Measurements from ENCODE around the gene EMILIN3.

EMILIN3 gene

DNA sequence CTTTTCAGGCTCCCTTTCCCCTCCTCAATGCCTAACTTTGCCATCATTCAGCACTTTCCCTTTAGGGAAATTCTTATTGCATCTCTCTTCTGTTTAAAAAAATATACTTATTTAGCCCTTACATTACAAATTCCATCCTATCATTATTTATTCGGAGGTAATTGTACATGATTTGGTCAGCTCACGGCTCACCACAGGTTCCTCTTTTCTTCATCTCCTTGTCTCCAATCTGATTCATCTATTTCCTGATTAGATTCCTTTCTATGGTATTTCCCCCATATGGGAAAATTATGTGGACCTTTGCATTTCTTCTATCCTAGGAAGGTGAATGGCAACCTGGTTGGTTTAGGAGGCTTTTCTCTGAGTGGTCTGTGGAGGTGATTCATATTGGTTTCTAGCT, 12.9 kb upstream of the EMILIN3 start:
- intact Hi-C loops (cut with DNase I; ENCODE audit: low total_unique reads), result no loop called here
- TF ChIP-seq, protein P1, sequence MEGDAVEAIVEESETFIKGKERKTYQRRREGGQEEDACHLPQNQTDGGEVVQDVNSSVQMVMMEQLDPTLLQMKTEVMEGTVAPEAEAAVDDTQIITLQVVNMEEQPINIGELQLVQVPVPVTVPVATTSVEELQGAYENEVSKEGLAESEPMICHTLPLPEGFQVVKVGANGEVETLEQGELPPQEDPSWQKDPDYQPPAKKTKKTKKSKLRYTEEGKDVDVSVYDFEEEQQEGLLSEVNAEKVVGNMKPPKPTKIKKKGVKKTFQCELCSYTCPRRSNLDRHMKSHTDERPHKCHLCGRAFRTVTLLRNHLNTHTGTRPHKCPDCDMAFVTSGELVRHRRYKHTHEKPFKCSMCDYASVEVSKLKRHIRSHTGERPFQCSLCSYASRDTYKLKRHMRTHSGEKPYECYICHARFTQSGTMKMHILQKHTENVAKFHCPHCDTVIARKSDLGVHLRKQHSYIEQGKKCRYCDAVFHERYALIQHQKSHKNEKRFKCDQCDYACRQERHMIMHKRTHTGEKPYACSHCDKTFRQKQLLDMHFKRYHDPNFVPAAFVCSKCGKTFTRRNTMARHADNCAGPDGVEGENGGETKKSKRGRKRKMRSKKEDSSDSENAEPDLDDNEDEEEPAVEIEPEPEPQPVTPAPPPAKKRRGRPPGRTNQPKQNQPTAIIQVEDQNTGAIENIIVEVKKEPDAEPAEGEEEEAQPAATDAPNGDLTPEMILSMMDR (IDR thresholded peaks at IDR 0.05), result no peak
- Histone ChIP-seq H3K4me3 (no peak overlapping the region), H3K36me3 (no peaks in the 10 kb centered on the region), H3K4me1 (no peaks in the 10 kb centered on the region), H3K9me3 (no peaks in the 10 kb centered on the region), H3K27ac (no peak overlapping the region), H3K27me3 (peaks cover 0 to 24% of the 10 kb centered on the region in 2 donors)
- DNase-seq, result no peak

DNA sequence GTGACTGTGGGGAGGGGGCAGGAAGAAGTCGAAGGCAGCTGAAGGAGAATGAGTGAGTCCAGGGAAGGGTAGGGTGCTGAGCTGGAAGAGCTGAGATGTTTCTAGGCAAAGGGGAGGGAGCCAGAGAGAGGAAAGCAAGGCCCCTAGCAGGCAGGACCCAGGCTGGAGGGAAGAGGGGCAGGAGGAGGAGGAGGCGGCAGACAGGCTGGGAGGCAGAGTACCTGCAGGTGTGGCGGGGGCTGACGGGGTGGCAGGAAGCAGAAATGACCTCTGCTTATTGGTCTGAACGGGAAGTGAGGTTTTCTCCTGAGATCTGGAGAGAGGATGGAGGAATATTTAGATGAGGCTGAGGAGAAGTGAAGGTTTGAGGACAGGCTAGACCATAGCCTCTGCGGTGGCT, 10.7 kb upstream of the EMILIN3 start:
- Histone ChIP-seq H3K36me3 (no peaks in the 10 kb centered on the region), H3K27ac (no peak overlapping the region), H3K4me3 (no peak overlapping the region), H3K9me3 (no peaks in the 10 kb centered on the region), H3K4me1 (no peaks in the 10 kb centered on the region), H3K27me3 (peaks cover 0 to 28% of the 10 kb centered on the region in 2 donors)
- TF ChIP-seq, protein P1 (IDR thresholded peaks at IDR 0.05), result no peak
- intact Hi-C loops (cut with DNase I; ENCODE audit: low total_unique reads), result no loop called here
- no peak for DNase-seq

GRCh38 chr20:41376349-41376748, 9.7 kb upstream of the EMILIN3 start:
- Histone ChIP-seq H3K36me3 (no peaks in the 10 kb centered on the region), H3K9me3 (no peaks in the 10 kb centered on the region), H3K27ac (no peak overlapping the region), H3K4me3 (no peak overlapping the region), H3K27me3 (peaks cover 0 to 26% of the 10 kb centered on the region in 2 donors), H3K4me1 (no peaks in the 10 kb centered on the region)
- intact Hi-C loops (cut with DNase I; ENCODE audit: low total_unique reads), result no loop called here
- DNase-seq, result no peak
- TF ChIP-seq, protein P1 (IDR thresholded peaks at IDR 0.05), result no peak

DNA sequence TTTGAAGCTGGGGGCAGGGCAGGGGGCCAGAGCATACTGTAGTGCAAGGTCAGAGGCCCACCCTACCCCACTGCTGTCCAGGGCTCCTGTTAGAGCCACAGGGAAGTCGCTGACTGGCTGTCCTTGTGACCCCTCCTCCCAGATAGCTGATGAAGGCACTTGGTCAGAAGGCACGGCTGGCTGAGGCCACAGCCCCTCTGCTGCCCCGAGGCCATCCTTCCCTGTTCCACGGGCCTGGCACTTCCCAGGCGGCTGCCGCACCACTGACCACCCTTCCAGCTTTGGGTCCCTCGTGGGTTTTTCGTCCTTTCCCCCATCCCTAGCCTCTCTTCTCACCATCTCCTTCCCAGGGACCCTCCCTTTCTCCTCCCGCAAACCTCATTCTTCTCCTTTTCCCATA, 9.2 kb upstream of the EMILIN3 start:
- intact Hi-C loops (cut with DNase I; ENCODE audit: low total_unique reads), result no loop called here
- no peaks in the 10 kb centered on the region for H3K36me3 ChIP-seq
- H3K27me3 ChIP-seq, result peaks cover 0 to 24% of the 10 kb centered on the region in 2 donors
- DNase-seq, result no peak
- no peaks in the 10 kb centered on the region for H3K4me1 ChIP-seq
- peaks cover 0 to 4% (median 0%) of the 10 kb centered on the region in 3 donors for H3K9me3 ChIP-seq
- no peak overlapping the region for H3K27ac ChIP-seq
- no peak overlapping the region for H3K4me3 ChIP-seq
- TF ChIP-seq, protein P1 (IDR thresholded peaks at IDR 0.05), result no peak

GRCh38 chr20:41373931-41374920, 7.6 kb upstream of the EMILIN3 start:
- H3K9me3 ChIP-seq, result peaks cover 0 to 4% (median 0%) of the 10 kb centered on the region in 3 donors

More at GRCh38 chr20:41373931-41374920, 7.6 kb upstream of the EMILIN3 start:
- Histone ChIP-seq H3K4me1 (no peaks in the 10 kb centered on the region), H3K4me3 (no peak overlapping the region), H3K36me3 (no peaks in the 10 kb centered on the region), H3K27me3 (peaks cover 0 to 26% of the 10 kb centered on the region in 2 donors), H3K27ac (no peak overlapping the region)
- intact Hi-C loops (cut with DNase I; ENCODE audit: low total_unique reads), result no loop called here
- TF ChIP-seq, protein P1 (IDR thresholded peaks at IDR 0.05), result no peak
- DNase-seq, result no peak

Measured in tibial artery (tissue), 4 donors.